ENCODE results near the gene NHSL2. TPM values are rescaled to one million over a fixed set of nuclear protein-coding genes. Genes with fewer than 3 reads are reported as not detected.

The NHSL2 gene
- total and polyA plus RNA-seq, 7 donors = 0.30 to 4.4 (median 1.9) TPM

DNA sequence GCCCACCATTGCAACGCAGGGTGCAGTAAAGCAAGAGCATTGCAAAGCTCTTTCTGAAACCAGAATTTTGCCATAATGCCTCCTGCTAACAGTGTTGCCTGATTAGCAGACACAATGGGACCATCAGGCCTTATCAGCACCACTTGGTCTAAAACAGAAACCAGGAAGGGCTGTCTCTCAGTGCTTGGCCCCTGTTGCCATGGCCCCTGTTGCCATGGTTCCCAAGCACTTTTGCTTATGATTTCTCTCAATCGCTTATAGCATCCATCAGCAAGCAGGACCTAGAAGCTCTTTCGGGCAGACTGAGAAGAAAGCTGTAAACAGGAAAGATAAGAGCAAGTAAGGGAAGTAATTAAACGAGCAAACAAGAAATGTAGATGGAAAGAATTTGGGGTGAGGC is 184.2 kb downstream of the NHSL2 start:
- H3K4me1 ChIP-seq = no peaks in the 10 kb centered on the region
- intact Hi-C loops (cut with DNase I) = no loop called here
- no peak for ATAC-seq

GRCh38 chrX:72095370-72095769 is 184.7 kb downstream of the NHSL2 start:
- WGBS, 3 donors = 42 to 53% (median 52%) methylated on average over 2 of the region's 2 CpGs
- DNase-seq (no peak), ATAC-seq (no peak)
- Histone ChIP-seq H3K4me1 (no peaks in the 10 kb centered on the region), H3K4me3 (no peak overlapping the region), H3K27me3 (ENCODE audit: insufficient read depth in 3 of 3, low read length in 2 of 3) (peaks cover 0 to 18% (median 0%) of the 10 kb centered on the region in 3 donors), H3K36me3 (ENCODE audit: insufficient read depth in 1 of 2, low read depth in 1 of 2) (no peaks in the 10 kb centered on the region), H3K27ac (no peak overlapping the region), H3K9me3 (no peaks in the 10 kb centered on the region)
- intact Hi-C loops (cut with DNase I) = no loop called here
- TF ChIP-seq, protein P1, sequence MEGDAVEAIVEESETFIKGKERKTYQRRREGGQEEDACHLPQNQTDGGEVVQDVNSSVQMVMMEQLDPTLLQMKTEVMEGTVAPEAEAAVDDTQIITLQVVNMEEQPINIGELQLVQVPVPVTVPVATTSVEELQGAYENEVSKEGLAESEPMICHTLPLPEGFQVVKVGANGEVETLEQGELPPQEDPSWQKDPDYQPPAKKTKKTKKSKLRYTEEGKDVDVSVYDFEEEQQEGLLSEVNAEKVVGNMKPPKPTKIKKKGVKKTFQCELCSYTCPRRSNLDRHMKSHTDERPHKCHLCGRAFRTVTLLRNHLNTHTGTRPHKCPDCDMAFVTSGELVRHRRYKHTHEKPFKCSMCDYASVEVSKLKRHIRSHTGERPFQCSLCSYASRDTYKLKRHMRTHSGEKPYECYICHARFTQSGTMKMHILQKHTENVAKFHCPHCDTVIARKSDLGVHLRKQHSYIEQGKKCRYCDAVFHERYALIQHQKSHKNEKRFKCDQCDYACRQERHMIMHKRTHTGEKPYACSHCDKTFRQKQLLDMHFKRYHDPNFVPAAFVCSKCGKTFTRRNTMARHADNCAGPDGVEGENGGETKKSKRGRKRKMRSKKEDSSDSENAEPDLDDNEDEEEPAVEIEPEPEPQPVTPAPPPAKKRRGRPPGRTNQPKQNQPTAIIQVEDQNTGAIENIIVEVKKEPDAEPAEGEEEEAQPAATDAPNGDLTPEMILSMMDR (IDR thresholded peaks at IDR 0.05) = no peak

More for the DNA sequence above, 184.2 kb downstream of the NHSL2 start:
- Histone ChIP-seq H3K27ac (no peak overlapping the region), H3K27me3 (ENCODE audit: insufficient read depth in 3 of 3, low read length in 2 of 3) (peaks cover 0 to 18% (median 0%) of the 10 kb centered on the region in 3 donors), H3K4me3 (no peak overlapping the region), H3K36me3 (ENCODE audit: insufficient read depth in 1 of 2, low read depth in 1 of 2) (no peaks in the 10 kb centered on the region), H3K9me3 (no peaks in the 10 kb centered on the region)
- no peak for DNase-seq
- WGBS, 3 donors = 59 to 65% (median 63%) methylated on average over 4 of the region's 4 CpGs
- TF ChIP-seq, protein P1 (IDR thresholded peaks at IDR 0.05) = no peak

DNA sequence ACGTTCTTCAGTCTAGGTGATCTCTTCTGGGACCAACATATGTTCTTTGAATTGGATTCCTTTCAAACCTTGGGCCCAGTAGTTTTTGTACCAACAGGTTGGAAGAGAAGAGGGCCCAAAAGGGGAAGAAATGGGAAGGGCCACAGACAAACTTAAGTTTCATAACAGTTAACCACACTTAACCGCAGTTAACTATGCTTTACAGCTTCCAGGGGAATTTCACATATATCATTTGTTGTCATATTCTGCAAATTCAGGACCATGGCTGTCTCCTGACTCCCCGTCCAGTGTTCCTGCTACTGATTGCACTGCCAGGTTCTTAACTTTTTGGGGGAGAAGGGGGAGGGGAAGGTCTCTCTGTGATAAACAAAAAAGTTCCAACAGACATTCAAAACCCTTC is 186.5 kb downstream of the NHSL2 start:
- H3K27me3 ChIP-seq (ENCODE audit: insufficient read depth in 3 of 3, low read length in 2 of 3) = peaks cover 0 to 21% (median 0%) of the 10 kb centered on the region in 3 donors
- no peak overlapping the region for H3K4me3 ChIP-seq
- H3K27ac ChIP-seq = no peak overlapping the region
- ATAC-seq (no peak), DNase-seq (no peak)
- TF ChIP-seq, protein P1 (IDR thresholded peaks at IDR 0.05) = no peak
- no peaks in the 10 kb centered on the region for H3K4me1 ChIP-seq
- H3K36me3 ChIP-seq (ENCODE audit: insufficient read depth in 1 of 2, low read depth in 1 of 2) = no peaks in the 10 kb centered on the region
- no peaks in the 10 kb centered on the region for H3K9me3 ChIP-seq
- 52 to 70% (median 64%) methylated on average over 3 of the region's 3 CpGs for WGBS, 3 donors
- intact Hi-C loops (cut with DNase I) = no loop called here

DNA sequence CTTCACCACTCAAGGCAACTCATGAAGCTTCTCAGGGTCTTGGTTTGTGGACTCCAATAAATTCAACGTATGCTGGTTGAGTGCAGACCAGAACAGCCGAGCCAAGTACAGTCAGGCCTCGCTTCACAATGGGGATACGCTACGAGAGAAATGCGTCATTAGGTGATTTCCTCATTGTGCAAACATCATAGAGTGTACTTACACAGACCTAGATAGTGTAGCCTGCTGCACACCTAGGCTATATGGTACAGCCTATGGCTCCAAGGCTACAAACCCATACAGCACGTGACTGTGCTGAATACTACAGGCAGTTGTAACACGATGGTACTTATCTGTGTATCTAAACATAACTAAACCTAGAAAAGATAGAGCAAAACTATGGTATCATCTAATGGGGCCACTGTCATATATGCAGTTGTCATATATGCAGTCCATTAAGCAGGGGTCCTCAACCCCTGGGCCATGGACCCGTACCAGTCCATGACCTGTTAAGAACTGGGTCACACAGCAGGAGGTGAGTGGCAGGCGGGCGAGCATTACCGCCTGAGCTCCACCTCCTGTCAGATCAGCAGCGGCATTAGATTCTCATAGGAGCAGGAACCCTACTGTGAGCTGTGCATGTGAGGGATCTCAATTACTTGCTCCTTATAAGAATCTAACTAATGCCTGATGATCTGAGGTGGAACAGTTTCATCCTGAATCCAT is 189.6 kb downstream of the NHSL2 start:
- intact Hi-C loops (cut with DNase I) = no loop called here
- no peak for ATAC-seq
- TF ChIP-seq, protein P1 (IDR thresholded peaks at IDR 0.05) = no peak
- H3K4me3 ChIP-seq = no peak overlapping the region
- no peaks in the 10 kb centered on the region for H3K4me1 ChIP-seq
- H3K36me3 ChIP-seq (ENCODE audit: insufficient read depth in 1 of 2, low read depth in 1 of 2) = no peaks in the 10 kb centered on the region
- 78 to 89% (median 88%) methylated on average over 13 of the region's 13 CpGs for WGBS, 3 donors
- H3K9me3 ChIP-seq = no peaks in the 10 kb centered on the region
- peaks cover 0 to 21% (median 0%) of the 10 kb centered on the region in 3 donors for H3K27me3 ChIP-seq (ENCODE audit: insufficient read depth in 3 of 3, low read length in 2 of 3)
- H3K27ac ChIP-seq = no peak overlapping the region
- no peak for DNase-seq
